Peyer's patch (tissue), 4 donors: Measurements from ENCODE around the gene LRRC63. TPM values are rescaled to one million over a fixed set of nuclear protein-coding genes. Genes with fewer than 3 reads are reported as not detected.

Experiments used
- DNase-seq, 3 donors: peaks; one replicate each; pipeline ENCODE4 v3.0.0-alpha.2; 2017 to 2019
- H3K27ac ChIP-seq, 4 donors: fragments of 200-600 bp; sonication (generic); one replicate each; pipeline ENCODE4 v1.5.1; 2016 to 2019
- H3K27me3 ChIP-seq, 2 donors: fragments of 200-600 bp; sonication (generic); one replicate each; pipeline ENCODE4 v1.5.1; 2019
- H3K36me3 ChIP-seq, 3 donors: fragments of 200-600 bp; sonication (generic); one replicate each; pipeline ENCODE4 v1.5.1; 2016 to 2019
- H3K4me1 ChIP-seq, 4 donors: fragments of 200-600 bp; sonication (generic); one replicate each; pipeline ENCODE4 v1.5.1; 2016 to 2019
- H3K4me3 ChIP-seq, 4 donors: fragments of 200-600 bp; sonication (generic); 1 replicate in 3 of 4; 2 replicates in 1 of 4; pipeline ENCODE4 v1.5.1; 2016 to 2019; ENCODE audit warnings: mild to moderate bottlenecking in 1 of 4
- H3K9me3 ChIP-seq, 4 donors: fragments of 200-600 bp; sonication (generic); one replicate each; pipeline ENCODE4 v1.5.1; 2016 to 2019; ENCODE audit warnings: mild to moderate bottlenecking in 1 of 4
- POLR2A ChIP-seq, 2 donors: fragments of 450-650 bp; IDR thresholded peaks; one replicate each; pipeline ENCODE4 v1.5.1; 2017; ENCODE audit warnings: antibody characterized with exemption in 2 of 2, mild to moderate bottlenecking in 2 of 2, moderate library complexity in 2 of 2
- total RNA-seq, 4 donors: library from RNA; depleted of rRNA; stranded (reverse); fragments of >200 nt; gene quantifications; one replicate each; pipeline ENCODE4 v1.1.0, GENCODE V29; 2016
- TF ChIP-seq, protein P1 (sequence below), 6 experiments: fragments of 450-650 bp in 4 of 6; fragments of 200-600 bp in 2 of 6; sonication (generic) in 1 of 6; IDR thresholded peaks; one replicate each; pipeline ENCODE4 v1.5.1; 2017 to 2019; ENCODE audit warnings: antibody characterized with exemption in 6 of 6, mild to moderate bottlenecking in 3 of 6, moderate library complexity in 1 of 6

LRRC63 gene
- total RNA-seq, 4 donors from 2014 or later = 0.40 TPM; not detected in 3

DNA sequence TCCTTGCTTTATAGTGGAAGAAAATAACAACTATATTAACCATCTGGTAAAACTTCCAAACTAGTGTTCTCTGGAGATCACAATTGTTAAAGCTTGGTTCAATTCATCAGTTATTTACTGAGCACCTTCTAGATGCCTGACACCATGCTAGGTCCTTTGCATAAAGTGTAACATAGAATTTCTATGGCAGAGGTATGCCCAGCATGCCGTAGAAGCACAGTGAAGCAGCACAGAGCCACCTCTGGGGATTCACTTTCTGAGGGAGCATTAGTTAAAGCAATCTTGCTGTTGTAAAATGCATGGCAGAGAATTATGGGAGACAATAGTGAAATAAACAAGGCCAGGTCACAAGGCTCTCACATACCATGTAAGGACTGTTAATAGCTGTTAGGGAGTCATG is 75.2 kb downstream of the LRRC63 start:
- no peaks in the 10 kb centered on the region for H3K27me3 ChIP-seq
- H3K27ac ChIP-seq = no peak overlapping the region
- TF ChIP-seq, protein P1, sequence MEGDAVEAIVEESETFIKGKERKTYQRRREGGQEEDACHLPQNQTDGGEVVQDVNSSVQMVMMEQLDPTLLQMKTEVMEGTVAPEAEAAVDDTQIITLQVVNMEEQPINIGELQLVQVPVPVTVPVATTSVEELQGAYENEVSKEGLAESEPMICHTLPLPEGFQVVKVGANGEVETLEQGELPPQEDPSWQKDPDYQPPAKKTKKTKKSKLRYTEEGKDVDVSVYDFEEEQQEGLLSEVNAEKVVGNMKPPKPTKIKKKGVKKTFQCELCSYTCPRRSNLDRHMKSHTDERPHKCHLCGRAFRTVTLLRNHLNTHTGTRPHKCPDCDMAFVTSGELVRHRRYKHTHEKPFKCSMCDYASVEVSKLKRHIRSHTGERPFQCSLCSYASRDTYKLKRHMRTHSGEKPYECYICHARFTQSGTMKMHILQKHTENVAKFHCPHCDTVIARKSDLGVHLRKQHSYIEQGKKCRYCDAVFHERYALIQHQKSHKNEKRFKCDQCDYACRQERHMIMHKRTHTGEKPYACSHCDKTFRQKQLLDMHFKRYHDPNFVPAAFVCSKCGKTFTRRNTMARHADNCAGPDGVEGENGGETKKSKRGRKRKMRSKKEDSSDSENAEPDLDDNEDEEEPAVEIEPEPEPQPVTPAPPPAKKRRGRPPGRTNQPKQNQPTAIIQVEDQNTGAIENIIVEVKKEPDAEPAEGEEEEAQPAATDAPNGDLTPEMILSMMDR (IDR thresholded peaks at IDR 0.05) = no peak
- TF ChIP-seq POLR2A (IDR thresholded peaks at IDR 0.05) = no peak
- DNase-seq = no peak
- H3K36me3 ChIP-seq = no peaks in the 10 kb centered on the region
- H3K9me3 ChIP-seq = no peaks in the 10 kb centered on the region
- H3K4me3 ChIP-seq = no peak overlapping the region
- no peaks in the 10 kb centered on the region for H3K4me1 ChIP-seq

- no peaks in the 10 kb centered on the region for H3K4me1 ChIP-seq
- H3K27ac ChIP-seq = no peak overlapping the region
- H3K4me3 ChIP-seq = no peak overlapping the region
- no peaks in the 10 kb centered on the region for H3K36me3 ChIP-seq
- DNase-seq = no peak
- H3K27me3 ChIP-seq = no peaks in the 10 kb centered on the region
- H3K9me3 ChIP-seq = no peaks in the 10 kb centered on the region
- no peak for TF ChIP-seq POLR2A (IDR thresholded peaks at IDR 0.05)
- TF ChIP-seq, protein P1 (IDR thresholded peaks at IDR 0.05) = peak in 5 of 6 experiments; percentile 32 to 68 (median 55)
These were observed 77.0 kb downstream of the LRRC63 start for GRCh38 chr13:46288570-46289259.

DNA sequence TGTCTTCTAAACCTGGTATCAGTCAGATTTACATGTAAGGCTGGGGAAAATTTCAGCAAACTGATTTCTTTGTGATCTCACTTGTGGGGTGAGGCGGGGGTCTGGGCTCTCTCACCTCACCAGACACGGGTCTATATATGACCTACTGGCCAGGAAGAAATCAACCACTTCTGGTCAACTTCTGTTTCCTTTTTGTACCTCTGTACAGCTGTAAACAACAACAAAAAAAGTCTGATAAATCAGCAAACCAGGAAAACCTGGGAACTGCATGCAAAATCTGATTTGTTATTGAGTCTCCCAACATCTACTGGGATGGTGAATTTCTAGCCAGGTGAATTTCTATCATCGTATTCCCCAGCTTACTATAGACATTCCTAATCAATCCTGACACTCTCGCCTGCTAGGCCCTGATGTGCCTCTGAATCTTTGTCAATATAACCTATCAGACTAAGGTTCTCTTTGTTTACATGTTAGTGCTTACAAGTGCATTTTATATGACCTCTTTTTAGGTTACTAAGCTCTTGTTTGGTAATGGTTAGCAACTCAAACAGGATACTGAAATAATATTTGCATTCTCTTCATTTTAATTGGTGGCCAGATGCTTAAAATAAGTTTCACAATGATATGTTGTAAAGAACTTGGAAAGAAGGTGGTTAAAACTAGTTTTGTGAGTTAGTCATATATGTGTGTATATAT is 77.7 kb downstream of the LRRC63 start:
- no peaks in the 10 kb centered on the region for H3K9me3 ChIP-seq
- TF ChIP-seq, protein P1 (IDR thresholded peaks at IDR 0.05) = peak in 1 of 6 experiments; percentile 5
- TF ChIP-seq POLR2A (IDR thresholded peaks at IDR 0.05) = no peak
- H3K27ac ChIP-seq = no peak overlapping the region
- H3K36me3 ChIP-seq = no peaks in the 10 kb centered on the region
- H3K4me1 ChIP-seq = no peaks in the 10 kb centered on the region
- H3K4me3 ChIP-seq = no peak overlapping the region
- no peaks in the 10 kb centered on the region for H3K27me3 ChIP-seq
- no peak for DNase-seq

DNA sequence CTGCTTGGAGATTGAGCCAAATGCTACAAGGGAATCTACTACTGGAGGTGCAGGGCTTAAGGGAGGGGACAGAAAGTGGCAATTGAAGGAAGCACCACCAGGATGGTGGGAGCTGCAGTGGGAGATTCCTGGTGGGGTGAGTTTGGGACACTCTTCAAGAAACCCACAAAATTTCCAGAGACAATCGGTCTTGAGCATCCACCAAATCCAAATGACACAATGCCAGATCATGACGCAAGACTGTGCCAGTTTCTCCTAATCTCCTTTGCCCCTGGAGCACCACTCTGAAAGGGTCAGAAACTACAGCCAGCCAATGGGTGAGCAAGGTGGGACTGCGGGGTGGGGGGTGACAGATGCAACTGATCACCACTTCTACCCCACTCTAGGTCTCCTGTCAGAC is 78.7 kb downstream of the LRRC63 start:
- Histone ChIP-seq H3K4me3 (no peak overlapping the region), H3K9me3 (no peaks in the 10 kb centered on the region), H3K4me1 (no peaks in the 10 kb centered on the region), H3K27ac (no peak overlapping the region), H3K27me3 (no peaks in the 10 kb centered on the region), H3K36me3 (no peaks in the 10 kb centered on the region)
- no peak for TF ChIP-seq POLR2A (IDR thresholded peaks at IDR 0.05)
- TF ChIP-seq, protein P1 (IDR thresholded peaks at IDR 0.05) = no peak
- DNase-seq = no peak

- TF ChIP-seq POLR2A (IDR thresholded peaks at IDR 0.05) = no peak
- TF ChIP-seq, protein P1 (IDR thresholded peaks at IDR 0.05) = no peak
- no peaks in the 10 kb centered on the region for H3K4me1 ChIP-seq
These were observed 81.7 kb downstream of the LRRC63 start for GRCh38 chr13:46293436-46293835.

More at GRCh38 chr13:46293436-46293835, 81.7 kb downstream of the LRRC63 start:
- Histone ChIP-seq H3K27me3 (no peaks in the 10 kb centered on the region), H3K9me3 (no peaks in the 10 kb centered on the region), H3K4me3 (no peak overlapping the region), H3K36me3 (no peaks in the 10 kb centered on the region), H3K27ac (no peak overlapping the region)
- no peak for DNase-seq
